ENCODE data around the gene MCF2L. TPM values are rescaled to one million over a fixed set of nuclear protein-coding genes. Genes with fewer than 3 reads are reported as not detected.

MCF2L gene
- total and polyA plus RNA-seq, 10 of the 15 experiments (the other 5 are each of a cell fraction or from before 2014, with no cell fraction given), result 0.06 to 1.1 (median 0.21) TPM; not detected in 2

DNA sequence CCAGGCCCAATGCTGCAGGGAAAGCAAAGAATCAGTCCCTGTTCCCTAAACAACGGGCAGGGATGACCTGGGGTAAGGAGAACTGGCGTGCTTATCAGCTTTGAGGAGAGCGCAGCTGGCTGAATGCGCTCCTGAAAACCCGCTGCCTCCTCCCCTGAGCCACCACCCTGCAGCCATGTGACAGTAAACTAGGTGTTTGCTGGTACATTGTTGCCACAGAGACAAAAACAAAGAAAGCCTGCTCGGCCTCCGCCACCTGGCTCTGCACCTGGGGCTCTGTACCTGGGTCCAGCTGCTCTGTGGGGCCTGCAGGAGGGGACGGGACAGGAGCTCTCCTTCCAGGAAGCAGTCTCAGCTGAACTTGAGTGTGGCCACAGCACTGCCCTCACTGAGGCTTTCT lies 21.8 kb downstream of the MCF2L start:
- FAIRE-seq (no peak), ATAC-seq (no peak), DNase-seq (ENCODE audit: low read depth, low spot score) (no peak)
- BruUV-seq (replicated peaks), result no TSS peak
- TF ChIP-seq TBL1XR1 (IDR thresholded peaks at IDR 0.05; ENCODE audit: low read depth, low read length), result no peak
- TF ChIP-seq IKZF2 (IDR thresholded peaks at IDR 0.05), result no peak
- TF ChIP-seq, protein P1, sequence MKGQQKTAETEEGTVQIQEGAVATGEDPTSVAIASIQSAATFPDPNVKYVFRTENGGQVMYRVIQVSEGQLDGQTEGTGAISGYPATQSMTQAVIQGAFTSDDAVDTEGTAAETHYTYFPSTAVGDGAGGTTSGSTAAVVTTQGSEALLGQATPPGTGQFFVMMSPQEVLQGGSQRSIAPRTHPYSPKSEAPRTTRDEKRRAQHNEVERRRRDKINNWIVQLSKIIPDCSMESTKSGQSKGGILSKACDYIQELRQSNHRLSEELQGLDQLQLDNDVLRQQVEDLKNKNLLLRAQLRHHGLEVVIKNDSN (IDR thresholded peaks at IDR 0.05; ENCODE audit: borderline replicate concordance, extremely low read length, insufficient read depth, low read depth, low read length), result no peak
- TF ChIP-seq EGR1 (IDR thresholded peaks at IDR 0.05; ENCODE audit: borderline replicate concordance in 1 of 2, low read depth in 2 of 2, low read length in 2 of 2), result no peak
- H3K9me3 ChIP-seq (replicated peaks; ENCODE audit: control insufficient read depth, insufficient read depth, low read length), result no peaks in the 10 kb centered on the region
- 35% methylated on average over 8 of the region's 8 CpGs for WGBS (ENCODE audit: insufficient coverage, insufficient replicate concordance, low lambda C conversion rate, missing lambda C conversion rate)
- intact Hi-C loops (cut with micrococcal nuclease; ENCODE audit: unreplicated experiment) (no loop called here), in situ Hi-C loops (cut with MboI) (no loop called here)
- ChIA-PET CTCF (no interaction called here), RAD21 (ENCODE audit: unreplicated experiment) (no interaction called here), POLR2A (no interaction called here), SMC1A (ENCODE audit: uncharacterized antibody, unreplicated experiment) (no interaction called here)
- no peak overlapping the region for H3K27ac ChIP-seq (ENCODE audit: control insufficient read depth, insufficient read depth)
- H3K4me3 ChIP-seq, result no peak overlapping the region
- H2AFZ ChIP-seq (ENCODE audit: control insufficient read depth, low read depth, low read length), result no peak overlapping the region
- no peaks in the 10 kb centered on the region for H4K20me1 ChIP-seq (ENCODE audit: control insufficient read depth, insufficient read depth)
- H3K4me1 ChIP-seq (ENCODE audit: control insufficient read depth, insufficient read depth, low read length), result no peaks in the 10 kb centered on the region
- no peaks in the 10 kb centered on the region for H3K79me2 ChIP-seq (ENCODE audit: control insufficient read depth, insufficient read depth, low read length)
- H3K4me2 ChIP-seq (ENCODE audit: control insufficient read depth, insufficient read depth), result no peak overlapping the region
- no peaks in the 10 kb centered on the region; a peak in 2 of 4 replicates for H3K27me3 ChIP-seq (replicated peaks in 1 of 2; ENCODE audit: control insufficient read depth in 2 of 2, insufficient read depth in 2 of 2, low read length in 1 of 2)
- no peak overlapping the region for H3K9ac ChIP-seq (ENCODE audit: control insufficient read depth, insufficient read depth, low read length)
- no peaks in the 10 kb centered on the region for H3K36me3 ChIP-seq (ENCODE audit: control insufficient read depth in 2 of 2, insufficient read depth in 2 of 2, low read length in 1 of 2)

DNA sequence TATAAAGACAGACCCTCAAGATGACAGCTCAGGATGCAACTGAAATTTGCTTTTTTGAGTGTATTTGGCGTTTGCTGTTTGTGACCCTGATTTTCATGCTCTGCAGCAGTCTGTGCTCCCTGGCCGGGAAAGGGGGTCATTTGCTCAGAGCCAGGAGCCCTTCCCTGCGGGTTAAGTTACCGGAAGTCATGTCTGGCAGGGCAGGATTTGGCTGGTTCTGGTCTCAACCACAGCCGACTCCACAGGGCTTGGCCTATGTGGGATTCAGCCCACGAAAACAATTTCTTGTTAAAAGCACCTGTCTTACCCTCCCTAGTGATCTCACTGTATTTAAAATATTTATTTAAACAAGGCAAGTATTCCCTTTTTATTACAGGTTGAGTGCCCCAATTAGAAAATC lies 22.6 kb downstream of the MCF2L start:
- Histone ChIP-seq H3K27me3 (replicated peaks in 1 of 2; ENCODE audit: control insufficient read depth in 2 of 2, insufficient read depth in 2 of 2, low read length in 1 of 2) (no peaks in the 10 kb centered on the region; a peak in 2 of 4 replicates), H2AFZ (ENCODE audit: control insufficient read depth, low read depth, low read length) (no peak overlapping the region), H3K36me3 (ENCODE audit: control insufficient read depth in 2 of 2, insufficient read depth in 2 of 2, low read length in 1 of 2) (no peaks in the 10 kb centered on the region), H3K79me2 (ENCODE audit: control insufficient read depth, insufficient read depth, low read length) (no peaks in the 10 kb centered on the region), H3K9me3 (replicated peaks; ENCODE audit: control insufficient read depth, insufficient read depth, low read length) (no peaks in the 10 kb centered on the region), H3K4me1 (ENCODE audit: control insufficient read depth, insufficient read depth, low read length) (no peaks in the 10 kb centered on the region), H3K27ac (ENCODE audit: control insufficient read depth, insufficient read depth) (no peak overlapping the region), H3K9ac (ENCODE audit: control insufficient read depth, insufficient read depth, low read length) (no peak overlapping the region), H3K4me3 (no peak overlapping the region), H3K4me2 (ENCODE audit: control insufficient read depth, insufficient read depth) (no peak overlapping the region), H4K20me1 (ENCODE audit: control insufficient read depth, insufficient read depth) (no peaks in the 10 kb centered on the region)
- BruUV-seq (replicated peaks), result no TSS peak
- DNase-seq (ENCODE audit: low read depth, low spot score) (no peak), FAIRE-seq (no peak), ATAC-seq (no peak)
- POLR2A ChIA-PET, result no interaction called here
- in situ Hi-C loops (cut with MboI), result no loop called here
- TF ChIP-seq TAF1 (IDR thresholded peaks at IDR 0.05; ENCODE audit: borderline replicate concordance, low read depth, low read length) (no peak), NFXL1 (IDR thresholded peaks at IDR 0.05; ENCODE audit: borderline replicate concordance) (no peak), RFX5 (IDR thresholded peaks at IDR 0.05; ENCODE audit: low read depth, low read length) (no peak), CHD1 (IDR thresholded peaks at IDR 0.05; ENCODE audit: low read depth, low read length) (no peak)
- CTCF ChIA-PET, result no interaction called here
- SMC1A ChIA-PET (ENCODE audit: uncharacterized antibody, unreplicated experiment), result no interaction called here
- intact Hi-C loops (cut with micrococcal nuclease; ENCODE audit: unreplicated experiment), result no loop called here
- 30% methylated on average over 6 of the region's 6 CpGs for WGBS (ENCODE audit: insufficient coverage, insufficient replicate concordance, low lambda C conversion rate, missing lambda C conversion rate)
- RAD21 ChIA-PET (ENCODE audit: unreplicated experiment), result no interaction called here
